Epithelial cell of umbilical artery (primary cell): ENCODE measurements around the gene TMEM269. TPM values are rescaled to one million over a fixed set of nuclear protein-coding genes. Genes with fewer than 3 reads are reported as not detected.

Experiments used
- total RNA-seq: library from RNA; depleted of rRNA; stranded (reverse); fragments of >200 nt; gene quantifications from 2 replicates; pipeline ENCODE4 v1.2.3, GENCODE V29; 2014

TMEM269 gene
- total RNA-seq = not detected in 2 replicates

GRCh38 chr1:42784946-42785693 is at the start of gene TMEM269:
TSS of gene TMEM269 (plus strand) at chr1:42784991. CDS start at chr1:42789894, 4,903 bp downstream.

GRCh38 chr1:42739753-42740700 is 44.8 kb upstream of the TMEM269 start, which contains the start of gene CLDN19:
TSS of gene CLDN19 (minus strand) at chr1:42740236. CDS start at chr1:42740063, 173 bp downstream.

GRCh38 chr1:42766741-42767509 is 17.9 kb upstream of the TMEM269 start, which contains the start of the genes C1orf50 and P3H1:
TSS of gene C1orf50 (plus strand) at chr1:42767249. CDS start at chr1:42767312, 63 bp downstream.
TSS of gene P3H1 (minus strand) at chr1:42767028. CDS start at chr1:42766971, 57 bp downstream.

GRCh38 chr1:42816585-42817439 is 32.0 kb downstream of the TMEM269 start, which contains the start of the genes ERMAP and SVBP:
TSS of gene ERMAP (plus strand) at chr1:42817122. CDS start at chr1:42830449, 13,327 bp downstream.
TSS of gene SVBP (minus strand) at chr1:42817397. CDS start at chr1:42816544, 853 bp downstream.

GRCh38 chr1:42846257-42847110 is 61.7 kb downstream of the TMEM269 start, which contains the start of gene ZNF691:
TSS of gene ZNF691 (plus strand) at chr1:42846613. CDS start at chr1:42849659, 3,046 bp downstream.

Other genes starting within 250 kb of the TMEM269 start
- 46.7 and 47.4 TPM in 2 replicates for gene PPIH, start 126.6 kb upstream of the TMEM269 start, total RNA-seq
- 655 and 735 TPM in 2 replicates for gene YBX1, start 102.6 kb upstream of the TMEM269 start, total RNA-seq
- not detected in 2 replicates for gene CLDN19, start 44.8 kb upstream of the TMEM269 start, total RNA-seq
- 90.7 and 188 TPM in 2 replicates for gene P3H1, start 18.0 kb upstream of the TMEM269 start, total RNA-seq
- 4.2 and 4.3 TPM in 2 replicates for gene C1orf50, start 17.7 kb upstream of the TMEM269 start, total RNA-seq
- 3.9 and 5.0 TPM in 2 replicates for gene ERMAP, start 32.1 kb downstream of the TMEM269 start, total RNA-seq
- 9.7 and 17.2 TPM in 2 replicates for gene SVBP, start 32.4 kb downstream of the TMEM269 start, total RNA-seq
- gene ZNF691, start 61.6 kb downstream of the TMEM269 start, total RNA-seq = 4.9 and 11.7 TPM in 2 replicates
- gene SLC2A1, start 173.9 kb downstream of the TMEM269 start, total RNA-seq = 68.9 and 133 TPM in 2 replicates